Esophagus squamous epithelium (tissue), 5 donors: ENCODE measurements around the gene RORC. TPM values are rescaled to one million over a fixed set of nuclear protein-coding genes. Genes with fewer than 3 reads are reported as not detected.

Source experiments
- DNase-seq: peaks from one replicate; lab custom pipeline; 2025; lab: John Stamatoyannopoulos, UW
- H3K27ac ChIP-seq, 4 donors: fragments of 200-600 bp; sonication (generic); one replicate each; pipeline ENCODE4 v1.5.1; 2016 to 2019; ENCODE audit warnings: mild to moderate bottlenecking in 1 of 4
- H3K27me3 ChIP-seq, 4 donors: fragments of 200-600 bp; sonication (generic); 1 replicate in 3 of 4; 2 replicates in 1 of 4; pipeline versions ENCODE4 v1.5.1 to v1.6.0; 2017 to 2021; ENCODE audit warnings: antibody characterized with exemption in 1 of 4
- H3K36me3 ChIP-seq, 3 donors: fragments of 200-600 bp; sonication (generic); one replicate each; pipeline ENCODE4 v1.5.1; 2016 to 2019
- H3K4me1 ChIP-seq, 3 donors: fragments of 200-600 bp; sonication (generic); one replicate each; pipeline ENCODE4 v1.5.1; 2017 to 2019
- H3K4me3 ChIP-seq, 4 donors: fragments of 200-600 bp; sonication (generic); 1 replicate in 3 of 4; 2 replicates in 1 of 4; pipeline ENCODE4 v1.5.1; 2016 to 2019; ENCODE audit warnings: mild to moderate bottlenecking in 2 of 4, moderate library complexity in 1 of 4
- H3K9me3 ChIP-seq, 3 donors: fragments of 200-600 bp; sonication (generic); one replicate each; pipeline ENCODE4 v1.5.1; 2016 to 2019
- CTCF ChIP-seq, 6 experiments: fragments of 450-650 bp in 4 of 6; fragments of 200-600 bp in 2 of 6; sonication (generic) in 2 of 6; IDR thresholded peaks; one replicate each; pipeline ENCODE4 v1.5.1; 2016 to 2019; ENCODE audit warnings: antibody characterized with exemption in 6 of 6, mild to moderate bottlenecking in 4 of 6, moderate library complexity in 4 of 6
- POLR2A ChIP-seq, 4 donors: fragments of 450-650 bp; IDR thresholded peaks; one replicate each; pipeline ENCODE4 v1.6.1; 2017; ENCODE audit warnings: antibody characterized with exemption in 4 of 4, mild to moderate bottlenecking in 4 of 4, moderate library complexity in 3 of 4
- WGBS, 2 donors: methylation state at CpG; one replicate each; pipeline ENCODE4 v1.1.5; 2018; 5-methylcytosine and 5-hydroxymethylcytosine counted together
- intact Hi-C: fragments of 100-400 bp; cut with DNase I; formaldehyde crosslinking; loops from one replicate; pipeline ENCODE4 v1.15.0; 2022
- total RNA-seq, 4 donors: library from RNA; depleted of rRNA; stranded (reverse); fragments of >200 nt; gene quantifications; one replicate each; pipeline ENCODE4 v1.1.0, GENCODE V29; 2016
- donor health status: DM: yes; HTN: yes; CAD: no.

Gene RORC
- total RNA-seq, 4 donors from 2014 or later: 0.75 to 11.5 (median 5.3) TPM

- intact Hi-C loops: no loop called here
- peaks cover 0 to 5% (median 0%) of the 10 kb centered on the region in 3 donors for H3K36me3 ChIP-seq
- WGBS, 2 donors: 55 to 60% methylated on average over 7 to 8 of the region's 8 CpGs
- peaks cover 0 to 9% (median 0%) of the 10 kb centered on the region in 3 donors for H3K4me1 ChIP-seq
- no peak overlapping the region for H3K27ac ChIP-seq
- TF ChIP-seq CTCF (IDR thresholded peaks at IDR 0.05) (no peak), POLR2A (IDR thresholded peaks at IDR 0.05) (no peak)
- no peak overlapping the region for H3K4me3 ChIP-seq
- H3K9me3 ChIP-seq: no peaks in the 10 kb centered on the region
- DNase-seq: no peak
- H3K27me3 ChIP-seq: peaks cover 0 to 11% (median 0%) of the 10 kb centered on the region in 4 donors
Observed at GRCh38 chr1:151809290-151809984, 22.2 kb downstream of the RORC start.

DNA sequence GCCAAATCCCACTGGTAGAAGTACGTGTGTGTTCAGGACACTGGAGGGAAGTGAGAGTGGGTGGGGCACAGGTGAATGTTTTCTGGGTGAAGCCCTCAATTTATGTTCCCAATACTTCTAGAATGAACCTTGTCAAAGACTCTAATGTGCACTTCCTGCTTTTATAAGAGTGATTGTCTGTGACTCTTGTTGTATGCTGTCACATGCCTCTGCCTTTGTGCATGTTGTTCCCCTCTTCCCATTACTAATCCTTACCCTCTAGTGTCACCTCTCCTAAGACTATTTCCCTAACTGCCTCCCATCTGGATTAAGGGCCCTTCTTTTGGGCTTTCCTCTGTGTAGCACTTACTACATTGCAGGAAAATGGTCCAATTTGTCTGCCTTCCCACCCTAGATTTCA, 23.8 kb downstream of the RORC start:
- peaks cover 0 to 26% (median 0%) of the 10 kb centered on the region in 4 donors for H3K27me3 ChIP-seq
- TF ChIP-seq CTCF (IDR thresholded peaks at IDR 0.05): no peak
- TF ChIP-seq POLR2A (IDR thresholded peaks at IDR 0.05): no peak
- 44 to 80% methylated on average over 1 of the region's 1 CpG for WGBS, 2 donors
- H3K4me3 ChIP-seq: no peak overlapping the region
- DNase-seq: no peak
- no peak overlapping the region for H3K27ac ChIP-seq
- H3K36me3 ChIP-seq: peaks cover 0 to 5% (median 0%) of the 10 kb centered on the region in 3 donors
- H3K4me1 ChIP-seq: peaks cover 0 to 9% (median 0%) of the 10 kb centered on the region in 3 donors
- H3K9me3 ChIP-seq: no peaks in the 10 kb centered on the region
- intact Hi-C loops: no loop called here

GRCh38 chr1:151807131-151807530, 24.5 kb downstream of the RORC start:
- Histone ChIP-seq H3K27ac (no peak overlapping the region), H3K9me3 (no peaks in the 10 kb centered on the region), H3K27me3 (peaks cover 0 to 32% (median 0%) of the 10 kb centered on the region in 4 donors), H3K4me3 (no peak overlapping the region), H3K4me1 (peaks cover 0 to 9% (median 0%) of the 10 kb centered on the region in 3 donors), H3K36me3 (peaks cover 0 to 5% (median 0%) of the 10 kb centered on the region in 3 donors)
- WGBS, 2 donors: 79 to 86% methylated on average over 3 to 4 of the region's 5 CpGs
- TF ChIP-seq POLR2A (IDR thresholded peaks at IDR 0.05): no peak
- no peak for TF ChIP-seq CTCF (IDR thresholded peaks at IDR 0.05)
- intact Hi-C loops: no loop called here
- DNase-seq: no peak

GRCh38 chr1:151806170-151806569, 25.4 kb downstream of the RORC start:
- TF ChIP-seq POLR2A (IDR thresholded peaks at IDR 0.05) (no peak), CTCF (IDR thresholded peaks at IDR 0.05) (no peak)
- peaks cover 0 to 5% (median 0%) of the 10 kb centered on the region in 3 donors for H3K36me3 ChIP-seq
- intact Hi-C loops: no loop called here
- no peak for DNase-seq
- WGBS, 2 donors: 20% methylated on average over 1 of the region's 7 CpGs; no CpG with 5 or more reads in 1 of the 2 donors
- no peaks in the 10 kb centered on the region for H3K9me3 ChIP-seq
- H3K4me1 ChIP-seq: peaks cover 0 to 9% (median 0%) of the 10 kb centered on the region in 3 donors
- peaks cover 0 to 42% (median 0%) of the 10 kb centered on the region in 4 donors for H3K27me3 ChIP-seq
- H3K4me3 ChIP-seq: no peak overlapping the region
- H3K27ac ChIP-seq: no peak overlapping the region

DNA sequence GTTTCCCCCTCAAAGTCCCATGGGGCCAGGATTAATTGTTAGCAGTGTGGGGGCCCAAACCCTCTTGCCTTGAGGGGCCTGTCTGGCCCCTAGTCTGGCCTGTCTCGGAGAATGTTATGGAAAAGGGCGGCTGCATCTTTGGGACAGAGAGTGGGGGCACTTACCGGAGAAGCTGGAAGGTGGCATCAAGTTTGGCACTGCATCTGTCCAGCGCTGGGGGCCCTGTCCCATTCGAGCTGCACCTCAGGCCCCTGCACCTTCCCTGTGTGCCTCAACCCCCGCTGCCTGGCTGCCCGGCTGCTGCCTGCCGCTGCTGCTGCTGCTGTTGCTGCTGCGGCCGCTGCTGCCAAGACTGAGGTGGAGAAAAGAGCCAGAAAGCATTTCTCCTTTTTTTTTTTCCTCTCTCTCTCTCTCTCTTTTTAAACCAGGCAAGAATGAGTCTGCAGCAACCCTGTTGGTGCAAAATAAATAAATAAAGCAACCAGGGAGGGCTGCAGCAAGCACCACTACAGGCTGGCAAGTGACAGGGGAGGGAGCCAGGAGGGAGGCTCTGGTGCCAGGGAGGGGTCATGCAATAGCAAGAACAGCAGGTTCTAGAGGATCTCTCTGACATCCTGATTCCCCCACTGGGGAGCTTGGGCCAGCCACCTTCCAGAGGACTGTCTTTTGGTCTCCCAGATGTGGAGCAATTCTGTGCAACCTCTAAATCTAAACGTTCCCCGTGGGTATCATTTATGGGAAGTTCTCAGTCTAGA, 26.4 kb downstream of the RORC start, which contains the start of gene LINGO4:
LINGO4 (minus strand) TSS at position 354 of the 755 bp plus-strand sequence. CDS start 2,715 bp downstream, outside the sequence.
- peaks cover 0 to 9% (median 0%) of the 10 kb centered on the region in 3 donors for H3K4me1 ChIP-seq
- peaks cover 0 to 5% (median 0%) of the 10 kb centered on the region in 3 donors for H3K36me3 ChIP-seq
- DNase-seq: no peak
- peaks cover 0 to 51% (median 0%) of the 10 kb centered on the region in 4 donors for H3K27me3 ChIP-seq
- 52 to 54% methylated on average over 9 to 12 of the region's 12 CpGs for WGBS, 2 donors
- H3K4me3 ChIP-seq: no peak within 1 kb of the TSS
- no peak within 1 kb of the TSS for H3K27ac ChIP-seq
- TF ChIP-seq CTCF (IDR thresholded peaks at IDR 0.05) (no peak), POLR2A (IDR thresholded peaks at IDR 0.05) (no peak)
- no peaks in the 10 kb centered on the region for H3K9me3 ChIP-seq
- intact Hi-C loops: no loop called here
